HG03108 (cell line): ENCODE results near the gene FARP1.

Experiments used
- ATAC-seq: cut with Tn5 transposase; IDR thresholded peaks from one replicate; pipeline ENCODE4 v1.9.1; 2021; ENCODE audit warnings: moderate library complexity; ENCODE audit not compliant: unreplicated experiment

The FARP1 gene

DNA sequence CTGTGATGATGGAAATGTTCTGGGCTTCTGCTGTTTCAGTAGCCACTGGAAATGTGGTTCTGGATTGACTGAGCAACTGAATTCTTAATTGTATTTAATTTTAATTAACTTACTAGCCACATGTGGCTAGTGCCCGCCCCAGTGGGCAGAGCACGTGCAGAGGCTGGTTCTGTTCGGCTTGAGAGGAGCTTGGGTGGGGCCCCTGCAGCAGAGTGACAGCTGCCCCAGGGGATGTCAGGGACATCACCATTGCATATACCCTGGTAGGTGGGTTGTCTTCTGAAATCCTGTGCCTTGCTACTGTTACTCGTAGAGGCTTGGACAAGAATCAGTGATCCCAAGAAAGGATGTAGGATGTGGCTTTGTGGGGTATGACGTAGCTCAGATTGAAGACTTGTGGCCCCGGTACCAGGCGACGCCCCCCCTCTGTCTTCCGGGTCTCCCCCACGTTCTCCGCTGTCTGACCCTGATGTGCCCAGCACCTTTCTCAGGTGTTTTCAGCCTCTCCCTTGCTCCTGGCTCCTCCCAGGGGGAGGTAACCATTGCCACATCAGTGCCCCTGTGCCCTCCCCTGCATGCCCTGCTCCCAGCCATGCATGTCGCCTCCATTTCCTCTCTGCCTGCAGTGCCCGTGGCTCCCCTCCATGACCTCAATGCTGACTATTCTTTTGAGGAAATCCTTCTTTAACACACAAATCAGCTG is 136.7 kb downstream of the FARP1 start:
- ATAC-seq, result peak; percentile 75

DNA sequence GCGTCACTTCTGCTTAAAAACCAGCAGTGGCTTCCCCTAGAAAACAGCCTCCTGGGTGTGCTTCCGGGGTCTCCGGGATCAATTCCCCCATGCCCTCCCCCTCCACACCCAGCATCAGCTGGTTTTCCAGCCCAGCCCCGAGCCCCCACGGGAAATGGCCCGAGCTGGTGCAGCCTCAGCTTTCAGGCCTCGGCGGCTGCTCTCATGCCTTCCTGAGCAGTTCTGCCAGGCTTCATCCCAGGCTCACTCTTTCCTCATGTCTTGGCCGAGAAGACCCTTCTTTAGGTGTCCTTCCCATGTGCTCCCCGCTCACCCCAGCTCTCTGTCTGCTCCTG is 137.2 kb downstream of the FARP1 start:
- peak; percentile 23 for ATAC-seq

DNA sequence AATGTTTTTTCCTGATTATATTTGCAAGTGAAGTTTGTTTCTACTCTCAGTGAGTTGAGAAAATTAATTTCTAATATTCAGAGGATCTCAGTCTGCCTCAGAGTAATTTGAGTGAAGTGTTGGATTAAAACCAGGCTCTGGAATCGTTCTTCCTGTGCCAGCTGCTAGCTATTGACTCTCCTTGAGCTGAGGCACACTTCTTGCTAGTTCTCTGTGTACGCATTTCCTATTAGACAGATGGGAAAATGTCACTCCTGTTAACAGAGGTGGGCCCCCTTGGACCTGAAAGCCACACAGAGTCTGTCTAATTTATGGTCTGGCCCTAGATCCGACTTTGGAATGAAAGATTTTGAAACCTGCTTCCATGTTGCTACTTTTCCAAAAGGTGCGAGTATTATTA is 141.8 kb downstream of the FARP1 start:
- ATAC-seq, result no peak

DNA sequence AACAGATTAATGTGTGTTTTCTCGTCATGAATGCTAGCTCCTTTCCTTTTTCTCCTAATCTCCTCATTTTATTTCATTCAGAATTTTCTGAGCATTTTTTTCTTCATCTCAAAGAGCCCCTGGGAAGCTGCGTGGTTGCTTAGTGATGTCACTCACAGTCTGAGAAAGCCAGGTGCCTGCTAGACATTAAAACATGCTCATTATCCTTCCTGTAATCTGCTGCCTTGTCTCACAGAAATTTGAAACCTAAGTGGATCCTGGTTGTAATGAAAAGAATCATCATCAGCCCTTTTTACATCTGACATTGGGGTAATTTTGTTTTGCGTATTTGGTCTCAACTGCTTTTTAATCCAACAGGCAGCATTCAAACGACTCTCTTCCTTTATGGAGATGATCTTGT is 142.4 kb downstream of the FARP1 start:
- no peak for ATAC-seq

DNA sequence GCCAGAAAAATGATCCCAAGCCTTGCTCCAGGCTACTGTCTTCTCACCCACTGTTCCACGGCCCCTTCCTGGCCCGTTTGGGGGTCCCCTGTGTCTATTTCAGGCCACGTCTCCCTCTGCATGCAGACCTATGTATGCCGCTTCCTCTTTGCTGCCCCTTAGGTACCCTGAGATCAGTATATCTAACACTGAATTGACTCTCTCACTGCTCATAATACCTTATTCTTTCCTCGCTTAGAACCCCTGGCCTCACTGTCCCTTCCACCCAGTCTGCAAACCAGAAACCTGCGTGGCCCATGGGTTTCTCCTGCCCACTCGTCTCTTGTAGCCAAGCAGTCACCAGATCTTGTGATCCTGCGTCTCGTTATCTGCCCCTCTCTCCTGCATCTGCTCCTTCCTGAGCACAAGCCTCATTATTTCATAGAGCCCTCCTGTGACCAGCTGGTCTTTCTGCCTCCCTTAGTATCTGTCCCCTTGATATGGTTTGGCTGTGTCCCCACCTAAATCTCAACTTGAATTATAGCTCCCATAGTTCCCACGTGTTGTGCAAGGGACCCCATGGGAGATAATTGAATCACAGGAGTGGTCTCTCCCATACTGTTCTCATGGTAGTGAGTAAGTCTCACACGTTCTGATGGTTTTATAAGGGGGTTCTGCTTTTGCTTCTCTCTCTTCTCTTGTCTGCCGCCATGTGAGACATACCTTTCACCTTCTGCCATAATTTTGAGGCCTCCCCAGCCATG is 143.1 kb downstream of the FARP1 start:
- no peak for ATAC-seq

DNA sequence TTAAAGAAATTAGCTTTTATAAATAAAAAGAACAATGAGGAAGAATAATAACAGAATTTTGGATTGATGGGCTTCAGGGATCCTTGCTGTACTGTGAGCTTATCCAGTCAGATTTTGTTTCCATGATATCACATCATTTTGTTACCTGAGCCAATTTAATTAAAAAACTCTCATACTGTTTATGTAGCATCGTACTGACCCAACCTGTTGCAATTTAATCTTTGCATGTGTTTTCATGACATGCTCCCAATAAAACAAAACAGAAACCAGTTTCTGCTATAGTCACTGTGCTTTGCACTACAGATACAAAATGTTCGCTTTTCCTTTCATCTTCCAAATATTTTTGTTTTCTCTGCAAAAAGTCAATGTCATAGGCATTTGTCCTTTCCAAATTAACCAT is 143.9 kb downstream of the FARP1 start:
- no peak for ATAC-seq

DNA sequence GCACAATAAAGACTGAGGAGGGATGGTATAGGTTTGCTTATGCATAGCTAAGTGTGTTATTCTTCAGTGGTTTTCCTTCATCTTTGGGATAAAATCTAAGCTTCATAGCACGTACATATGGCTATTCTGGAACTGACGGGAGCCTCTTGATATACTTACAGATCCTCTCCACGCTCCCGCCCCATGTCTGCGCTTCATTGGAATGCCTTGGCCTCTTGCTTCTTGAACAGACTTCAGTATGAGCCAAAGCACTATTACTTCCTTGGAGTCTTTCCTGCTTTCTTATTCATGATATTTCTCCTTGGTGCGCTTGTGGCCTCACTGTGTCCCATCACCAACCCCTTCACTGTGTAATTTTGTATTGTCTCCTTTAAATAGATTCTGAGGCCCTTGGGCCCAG is 145.3 kb downstream of the FARP1 start:
- no peak for ATAC-seq

DNA sequence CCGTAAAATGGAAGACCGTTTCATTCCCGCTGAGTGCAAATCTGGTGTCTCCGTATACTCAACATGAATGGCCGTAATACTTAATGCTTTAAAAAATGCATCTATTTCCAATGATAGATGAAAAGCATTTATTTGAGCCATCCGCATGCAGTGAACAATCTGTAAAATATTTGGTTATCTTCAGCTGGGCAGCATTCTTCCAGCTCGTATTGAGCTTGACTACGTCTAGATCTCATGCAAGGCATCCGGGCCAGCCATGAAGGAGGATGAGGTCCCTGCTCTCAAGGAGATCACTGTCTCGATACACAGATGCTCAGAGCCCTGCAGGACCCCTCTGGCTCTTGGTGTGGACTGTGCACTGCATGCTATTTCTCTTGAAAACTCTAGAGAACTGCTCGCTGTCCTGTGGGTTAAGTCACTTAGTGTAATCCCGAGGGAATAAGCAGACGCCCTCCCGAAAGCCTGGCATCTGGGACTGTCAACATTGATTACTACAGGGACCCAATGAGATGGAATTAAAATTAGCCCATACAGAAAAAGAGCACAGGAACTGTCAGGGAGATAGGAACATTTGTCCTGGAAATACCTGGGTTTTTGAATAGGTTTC is 146.5 kb downstream of the FARP1 start:
- ATAC-seq, result no peak

DNA sequence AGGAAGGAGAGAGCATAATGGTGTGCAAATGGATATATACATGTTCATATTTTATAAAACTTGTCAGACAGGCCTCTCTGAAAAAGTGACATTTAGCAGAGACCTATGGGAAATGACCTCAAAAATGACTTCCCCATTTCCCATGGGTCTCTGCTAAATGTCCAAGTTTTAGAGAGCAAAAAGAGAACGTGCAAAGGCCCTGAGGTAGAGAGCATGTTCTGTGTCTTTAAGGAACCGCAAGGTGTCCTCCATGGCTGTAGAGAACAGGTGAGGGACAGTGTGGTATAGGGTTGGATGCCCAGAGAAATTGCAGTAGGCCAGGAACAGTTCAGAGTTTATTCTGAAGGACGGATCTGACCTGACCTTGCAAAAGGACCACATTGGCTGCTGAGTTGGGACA is 147.4 kb downstream of the FARP1 start:
- no peak for ATAC-seq

DNA sequence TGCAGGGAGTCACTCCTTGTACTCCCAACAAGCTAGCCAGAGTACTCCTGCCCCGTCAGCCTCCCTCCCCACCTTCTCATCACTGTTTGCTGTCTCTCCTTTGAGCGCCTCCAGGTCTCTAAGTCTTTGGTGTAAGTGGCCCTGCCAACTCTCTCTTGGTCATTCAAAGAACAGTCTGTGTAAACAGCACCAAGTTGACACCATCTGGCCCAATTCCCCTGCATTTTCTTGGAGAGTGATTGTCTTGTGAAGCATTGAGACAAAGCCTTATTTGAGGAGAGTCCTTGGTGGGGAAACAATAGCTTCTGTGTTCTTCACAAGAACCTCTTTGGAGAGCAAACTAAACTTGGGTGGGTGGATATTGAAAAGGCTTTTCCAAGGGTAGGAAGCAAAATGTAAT is 148.8 kb downstream of the FARP1 start:
- ATAC-seq, result no peak

DNA sequence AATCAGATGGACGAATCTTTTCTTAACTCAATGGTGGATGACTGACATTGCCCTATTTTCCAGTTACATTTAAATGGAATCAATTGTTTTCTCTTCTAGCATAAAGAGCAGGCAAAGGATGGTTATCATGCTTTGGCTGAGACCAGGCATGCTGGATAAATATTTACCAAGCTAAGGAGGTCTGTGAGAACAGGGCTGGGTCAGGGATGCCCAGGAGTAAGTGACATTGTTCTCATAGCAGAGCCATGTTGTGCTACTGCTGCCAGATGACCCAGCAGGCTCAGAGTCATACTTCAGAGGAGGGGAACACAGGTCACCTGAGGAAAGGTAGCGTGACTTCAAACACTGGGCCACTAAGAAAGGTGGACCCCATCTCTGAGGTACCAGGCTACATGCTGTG is 150.2 kb downstream of the FARP1 start:
- no peak for ATAC-seq

DNA sequence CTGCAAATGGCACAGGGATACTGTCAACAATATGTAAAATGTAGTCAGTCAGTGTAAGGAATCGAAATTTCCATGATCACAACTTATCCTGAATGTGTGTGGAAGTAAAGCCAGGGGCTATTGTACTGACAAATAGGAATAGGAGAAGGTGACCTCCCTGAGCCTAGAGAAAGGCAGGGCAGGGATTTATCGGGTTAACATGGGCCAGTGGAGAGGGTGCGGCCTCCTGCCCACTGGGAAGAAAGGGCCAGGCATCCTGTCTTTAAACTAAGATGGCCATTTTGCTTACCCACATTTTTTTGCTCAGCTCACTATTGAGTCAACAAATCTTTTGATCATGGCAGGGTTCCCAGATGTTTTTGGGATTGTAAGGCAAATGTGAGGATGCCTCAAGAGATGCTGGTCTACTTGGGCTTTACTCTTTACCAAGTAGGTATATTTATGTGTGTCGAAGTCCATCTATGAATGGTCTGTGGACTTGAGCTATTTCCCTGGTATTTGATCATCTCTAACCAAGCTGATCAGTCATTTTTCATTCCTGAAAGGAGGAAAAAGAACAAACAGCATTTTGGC is 150.8 kb downstream of the FARP1 start:
- ATAC-seq, result no peak

DNA sequence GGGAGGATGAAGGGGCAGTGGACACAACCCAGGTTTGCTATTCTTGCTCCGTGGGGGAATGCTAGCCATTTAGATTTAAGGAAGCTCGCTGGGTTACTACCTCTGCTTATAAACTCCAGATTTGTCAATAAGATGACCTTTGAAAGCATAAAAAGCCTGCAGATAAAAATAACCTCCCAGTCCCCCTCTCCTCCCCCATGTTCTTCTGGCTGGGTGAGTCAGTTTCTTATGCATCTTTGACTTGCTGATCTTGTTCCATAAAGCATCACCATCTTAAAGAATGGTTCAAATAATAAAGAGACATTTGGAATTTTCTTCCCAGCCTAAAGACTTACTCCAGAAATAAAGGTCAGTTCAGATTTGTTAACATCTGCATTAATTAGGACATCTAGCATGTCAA is 152.5 kb downstream of the FARP1 start:
- no peak for ATAC-seq

DNA sequence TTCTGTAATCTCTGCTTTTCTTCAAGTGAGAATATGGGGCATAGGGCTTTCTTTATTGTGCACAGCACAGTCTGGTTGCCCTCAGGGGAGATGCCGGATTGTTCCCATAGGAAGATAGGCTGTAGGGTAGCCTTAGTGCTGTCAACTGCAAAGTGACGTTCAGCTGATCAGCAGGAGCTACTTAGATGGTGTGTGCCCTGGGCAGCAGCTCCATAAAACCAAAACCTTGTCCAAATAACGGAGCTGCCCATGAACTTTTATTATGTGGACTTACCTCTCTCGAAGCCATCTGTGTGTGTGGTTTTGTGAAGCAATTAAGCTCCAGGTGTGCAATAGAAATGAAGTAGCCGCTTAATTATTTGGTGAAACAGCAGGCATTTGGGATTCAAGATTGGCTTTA is 154.2 kb downstream of the FARP1 start:
- no peak for ATAC-seq

DNA sequence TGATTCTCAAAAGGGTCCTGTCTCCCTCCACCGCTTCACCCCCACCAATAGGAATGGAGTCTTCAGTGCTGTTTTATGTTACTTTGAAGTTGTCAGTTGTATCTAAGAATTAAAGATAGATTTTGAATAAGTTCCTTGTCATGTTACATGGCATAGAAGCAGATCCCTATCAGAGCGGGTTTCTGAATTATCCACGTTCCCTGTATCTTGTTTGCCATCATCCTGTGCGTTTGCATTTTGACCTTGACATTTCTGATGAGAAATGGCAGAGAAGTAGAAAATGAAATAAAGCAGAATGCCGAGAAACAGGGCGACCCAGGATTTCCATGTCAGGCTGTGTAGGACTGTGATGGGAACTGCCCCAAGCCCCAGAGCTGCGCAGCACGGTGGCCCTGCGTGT is 154.9 kb downstream of the FARP1 start:
- no peak for ATAC-seq

DNA sequence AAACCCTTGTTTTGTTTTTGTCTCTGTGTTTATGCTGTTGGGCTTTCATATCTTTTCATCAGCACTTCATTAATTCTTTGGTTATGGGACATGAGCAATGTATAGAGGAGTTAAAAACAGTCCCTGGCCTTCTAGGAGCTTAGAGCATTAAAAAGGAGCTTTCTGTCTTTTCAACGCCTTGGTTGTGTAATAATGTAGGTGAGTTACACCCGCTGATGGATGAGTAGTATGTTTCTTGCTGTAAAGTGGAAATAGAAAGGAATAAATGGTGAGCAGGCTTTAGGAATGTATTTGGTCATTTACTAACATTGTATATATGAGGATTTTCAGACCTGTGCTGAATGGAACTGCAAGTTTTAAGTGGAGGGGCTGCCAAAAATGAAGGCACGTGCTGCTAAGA is 155.7 kb downstream of the FARP1 start:
- no peak for ATAC-seq

DNA sequence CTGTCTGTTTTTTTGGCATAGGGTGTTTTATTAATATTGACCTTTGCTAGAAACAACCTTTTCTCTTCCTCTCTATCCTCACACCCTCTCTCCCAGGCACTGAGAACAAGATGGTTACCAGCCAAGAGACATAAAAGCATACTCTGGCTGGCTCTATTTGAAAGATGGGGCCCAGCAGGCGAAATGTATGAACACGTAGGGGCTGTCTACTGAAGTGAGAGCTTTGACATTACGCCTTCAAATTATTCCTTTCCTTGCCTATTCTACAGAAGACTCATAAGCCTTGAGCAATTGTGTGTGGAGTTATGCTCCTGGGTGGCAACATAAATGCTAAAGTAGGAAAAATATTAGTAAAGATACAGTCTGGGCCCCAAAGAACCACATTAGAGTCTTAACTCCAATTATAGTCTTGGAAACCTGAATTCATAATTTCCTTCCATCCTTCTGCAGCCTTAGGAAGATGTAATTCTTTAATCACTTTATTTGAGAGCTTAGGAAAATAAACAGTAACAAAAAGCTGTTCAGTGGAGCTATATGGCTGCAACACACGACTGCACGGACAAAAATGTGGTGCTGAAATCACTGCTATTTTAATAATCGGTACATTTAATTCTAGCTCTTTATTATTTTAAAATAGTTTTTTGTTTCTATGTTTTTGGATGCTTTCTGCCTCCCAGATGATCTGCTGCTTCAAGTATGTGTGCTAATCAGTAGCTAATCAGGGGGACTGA is 156.5 kb downstream of the FARP1 start:
- ATAC-seq, result no peak

DNA sequence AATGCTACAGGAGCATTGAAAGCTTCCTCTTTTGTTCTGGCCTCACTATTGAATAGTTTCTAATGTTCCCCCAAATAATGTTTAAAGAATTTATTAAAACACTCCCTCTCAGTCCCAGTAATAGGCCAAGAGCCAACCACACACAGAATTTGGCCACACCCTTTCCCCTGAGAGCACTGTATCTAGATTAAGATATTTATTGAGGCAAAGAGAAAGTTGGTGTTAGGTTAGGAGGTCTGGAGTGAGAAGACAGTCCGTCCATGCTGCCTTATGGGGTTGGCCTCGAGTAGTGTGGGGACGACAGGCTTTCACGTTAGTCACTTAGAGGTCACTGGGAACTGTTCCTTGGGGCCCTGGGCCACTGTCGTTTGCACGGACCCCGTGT is 157.1 kb downstream of the FARP1 start:
- no peak for ATAC-seq

DNA sequence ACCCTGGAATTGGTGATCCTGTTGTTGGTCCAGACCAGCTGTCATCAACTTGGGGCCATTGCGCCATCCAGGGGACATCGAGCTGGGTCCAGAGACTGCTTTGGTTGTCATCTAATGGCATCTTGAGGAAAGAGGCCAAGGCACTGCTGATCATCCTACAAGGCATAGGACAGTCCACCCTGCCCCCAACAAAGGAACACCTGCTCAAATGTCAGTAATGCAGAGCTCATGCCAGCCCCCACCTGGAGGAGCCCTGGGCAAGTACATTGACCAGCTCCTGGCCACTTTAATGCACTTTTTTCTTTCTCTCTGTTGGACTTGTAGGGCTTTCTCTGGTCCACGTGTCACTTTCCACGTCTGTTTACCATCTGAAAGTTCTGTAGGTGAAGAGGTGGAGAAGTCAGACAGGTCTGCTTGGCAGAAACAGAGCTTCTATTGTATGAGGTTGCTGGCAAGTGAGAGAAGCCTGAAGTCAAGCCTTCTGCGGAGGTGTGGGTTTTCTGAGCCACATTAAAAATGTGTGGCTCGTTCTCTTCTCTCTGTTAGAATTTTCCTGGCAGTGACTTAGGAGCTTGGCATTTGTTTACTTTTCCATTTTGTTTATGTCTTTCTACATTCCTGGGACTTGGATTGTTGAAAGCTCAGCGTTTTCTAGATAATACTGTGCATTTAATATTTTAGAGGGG is 158.2 kb downstream of the FARP1 start:
- no peak for ATAC-seq

DNA sequence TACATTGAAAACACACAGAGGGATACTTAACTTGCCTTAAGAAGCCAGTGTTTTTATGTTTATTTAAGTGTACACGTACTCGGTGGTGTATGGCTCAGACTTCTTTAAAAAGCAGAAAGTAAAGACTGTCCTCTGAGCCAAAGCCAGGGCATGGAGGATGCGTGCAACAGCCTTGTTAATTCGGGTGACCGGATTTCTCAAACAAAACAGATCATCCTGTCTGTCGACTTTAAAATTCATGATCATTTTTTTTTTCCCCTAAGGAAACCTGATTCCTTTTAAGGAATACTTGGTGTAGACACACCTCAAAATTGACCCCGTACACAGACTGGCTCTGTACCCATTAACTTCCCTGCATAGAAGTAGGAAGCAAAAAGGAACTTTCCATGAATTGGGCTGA is 158.8 kb downstream of the FARP1 start:
- no peak for ATAC-seq

DNA sequence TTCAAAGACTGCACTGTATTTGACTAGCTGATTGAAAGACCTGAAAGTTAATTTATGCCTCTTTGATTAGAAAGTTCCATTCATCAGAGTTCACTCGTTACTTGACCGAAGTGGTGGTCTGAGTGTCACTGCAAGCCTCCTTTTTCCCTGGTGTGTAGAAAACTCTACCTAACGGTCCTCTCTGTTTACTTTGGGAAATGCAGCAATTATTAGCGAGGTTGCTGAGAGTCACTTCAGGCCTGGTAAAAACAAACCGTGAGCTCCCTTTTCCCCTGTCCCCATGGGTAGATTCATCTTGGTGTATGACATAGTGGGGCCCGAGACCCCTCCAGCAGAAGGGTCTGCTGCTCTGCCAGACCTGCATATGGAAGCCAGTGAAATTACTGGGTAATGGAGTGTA is 161.0 kb downstream of the FARP1 start:
- ATAC-seq, result no peak
